Ishikawa (cell line): ENCODE measurements around the gene UBN1.

Source experiments
- CEBPB ChIP-seq: IDR thresholded peaks from 2 replicates; pipeline ENCODE4 v1.6.1; 2012
- CREB1 ChIP-seq: IDR thresholded peaks from 2 replicates; pipeline ENCODE4 v1.6.1; 2012; ENCODE audit warnings: low read depth
- EGR1 ChIP-seq: IDR thresholded peaks from 2 replicates; pipeline ENCODE4 v1.6.1; 2012
- EP300 ChIP-seq: IDR thresholded peaks from 2 replicates; pipeline ENCODE4 v1.6.1; 2012; ENCODE audit warnings: borderline replicate concordance
- FOXM1 ChIP-seq: IDR thresholded peaks from 2 replicates; pipeline ENCODE4 v1.6.1; 2012; ENCODE audit warnings: low read depth, borderline replicate concordance
- MAX ChIP-seq: IDR thresholded peaks from 2 replicates; pipeline ENCODE4 v1.6.1; 2012
- NFIC ChIP-seq: IDR thresholded peaks from 2 replicates; pipeline ENCODE4 v1.6.1; 2012
- RAD21 ChIP-seq: IDR thresholded peaks from 2 replicates; pipeline ENCODE4 v1.6.1; 2012; ENCODE audit warnings: low read depth
- REST ChIP-seq: IDR thresholded peaks from 2 replicates; pipeline ENCODE4 v1.6.1; 2012; ENCODE audit warnings: low read depth, mild to moderate bottlenecking
- TAF1 ChIP-seq: IDR thresholded peaks from 2 replicates; pipeline ENCODE4 v1.6.1; 2012; ENCODE audit warnings: low read depth, mild to moderate bottlenecking
- TCF12 ChIP-seq: IDR thresholded peaks from 2 replicates; pipeline ENCODE4 v1.6.1; 2012; ENCODE audit warnings: low read depth
- TEAD4 ChIP-seq: IDR thresholded peaks from 2 replicates; pipeline ENCODE4 v1.6.1; 2012
- USF1 ChIP-seq: IDR thresholded peaks from 2 replicates; pipeline ENCODE4 v1.6.1; 2012
- YY1 ChIP-seq: IDR thresholded peaks from 2 replicates; pipeline ENCODE4 v1.6.1; 2012; ENCODE audit warnings: low read depth
- ZBTB7A ChIP-seq: IDR thresholded peaks from 2 replicates; pipeline ENCODE4 v1.6.1; 2012; ENCODE audit warnings: low read depth

The UBN1 gene

GRCh38 chr16:4876646-4877379, 29.5 kb downstream of the UBN1 start:
- TF ChIP-seq NFIC: peak; percentile 59
- no peak for TF ChIP-seq EP300
- TF ChIP-seq MAX: no peak

- no peak for TF ChIP-seq ZBTB7A
Measured at GRCh38 chr16:4877380-4877685, 30.1 kb downstream of the UBN1 start.

- TF ChIP-seq TCF12 (no peak), TAF1 (no peak), EP300 (no peak), EGR1 (no peak), MAX (no peak), TEAD4 (no peak), ZBTB7A (no peak), NFIC (no peak), REST (no peak), CEBPB (no peak), CREB1 (no peak), FOXM1 (no peak)
Measured at GRCh38 chr16:4879049-4879448, 31.8 kb downstream of the UBN1 start.

GRCh38 chr16:4880006-4880580, 32.8 kb downstream of the UBN1 start:
- TF ChIP-seq YY1: no peak
- TF ChIP-seq EGR1: no peak
- no peak for TF ChIP-seq CREB1
- no peak for TF ChIP-seq ZBTB7A
- TF ChIP-seq RAD21: no peak
- no peak for TF ChIP-seq NFIC
- no peak for TF ChIP-seq TEAD4
- no peak for TF ChIP-seq USF1
- no peak for TF ChIP-seq TAF1
- no peak for TF ChIP-seq FOXM1
- no peak for TF ChIP-seq TCF12
- no peak for TF ChIP-seq MAX
- TF ChIP-seq CEBPB: no peak
- TF ChIP-seq EP300: no peak

- TF ChIP-seq NFIC (peak; percentile 77), RAD21 (no peak), TAF1 (no peak), MAX (no peak), EGR1 (no peak), FOXM1 (no peak), USF1 (no peak), TCF12 (no peak)
Measured at GRCh38 chr16:4882000-4882632, 34.8 kb downstream of the UBN1 start.

GRCh38 chr16:4882633-4883285, 35.5 kb downstream of the UBN1 start:
- no peak for TF ChIP-seq CREB1
- TF ChIP-seq FOXM1: peak; percentile 47; the same call in 1 of the 2 replicates
- TF ChIP-seq NFIC: peak; percentile 93
- TF ChIP-seq TEAD4: peak; percentile 77
- peak; percentile 87; the same call in 1 of the 2 replicates for TF ChIP-seq EP300
- no peak for TF ChIP-seq TAF1
- no peak for TF ChIP-seq REST
- 0 out of 2 replicates have a peak, but pooled peaks have one; percentile 19 for TF ChIP-seq ZBTB7A
- peak; percentile 89 for TF ChIP-seq TCF12
- TF ChIP-seq MAX: no peak; the same call in none of the 2 replicates
- TF ChIP-seq YY1: 0 out of 2 replicates have a peak, but pooled peaks have one; percentile 17
- peak; percentile 20; the same call in 1 of the 2 replicates for TF ChIP-seq RAD21
- TF ChIP-seq CEBPB: peak; percentile 24; the same call in 1 of the 2 replicates
- no peak for TF ChIP-seq USF1
- no peak for TF ChIP-seq EGR1
